ENCODE measurements around the gene GINS2. TPM values are rescaled to one million over a fixed set of nuclear protein-coding genes. Genes with fewer than 3 reads are reported as not detected.
A peak's percentile ranks its signal among the peaks of the same experiment; 100 is the strongest.

GINS2 gene
- total and polyA plus RNA-seq, 2 donors (not counting 1 experiment from before 2014, with no cell fraction given), result 1.8 to 5.5 TPM

GRCh38 chr16:85654251-85655095 lies 34.3 kb downstream of the GINS2 start:
- no peaks in the 10 kb centered on the region for H4K20me1 ChIP-seq (ENCODE audit: control insufficient read depth, extremely low read depth, insufficient read depth, low read length)
- peaks cover 28% of the 10 kb centered on the region for H3K36me3 ChIP-seq (ENCODE audit: control insufficient read depth, insufficient read depth, low read length)
- no peak overlapping the region for H3K27ac ChIP-seq (ENCODE audit: insufficient read depth, low read length)

GRCh38 chr16:85653290-85653891 lies 35.4 kb downstream of the GINS2 start:
- Histone ChIP-seq H3K27me3 (ENCODE audit: control insufficient read depth, insufficient read depth, low read length) (no peaks in the 10 kb centered on the region), H3K4me1 (ENCODE audit: control insufficient read depth, extremely low read depth, insufficient read depth, low read length) (peaks cover 10% of the 10 kb centered on the region), H3K36me3 (ENCODE audit: control insufficient read depth, insufficient read depth, low read length) (peaks cover 22% of the 10 kb centered on the region), H3K4me3 (replicated peaks in 1 of 4; ENCODE audit: control extremely low read depth in 1 of 4, insufficient read depth in 1 of 4, low read depth in 3 of 4, low read length in 4 of 4) (no peak overlapping the region), H3K9me3 (ENCODE audit: control insufficient read depth, insufficient read depth, low read depth, low read length) (no peaks in the 10 kb centered on the region), H3K27ac (ENCODE audit: insufficient read depth, low read length) (peak overlapping the region; percentile 27), H3K79me2 (ENCODE audit: control insufficient read depth, insufficient read depth, low read length) (no peaks in the 10 kb centered on the region), H3K4me2 (ENCODE audit: extremely low read depth, insufficient read depth, low read length) (no peak overlapping the region), H3K9ac (ENCODE audit: insufficient read depth, low read length) (peak overlapping the region; percentile 16), H4K20me1 (ENCODE audit: control insufficient read depth, extremely low read depth, insufficient read depth, low read length) (no peaks in the 10 kb centered on the region), H2AFZ (ENCODE audit: low read length) (no peak overlapping the region)
- no peak for TF ChIP-seq EZH2 (IDR thresholded peaks at IDR 0.05; ENCODE audit: low read length, missing control alignments)
- no peak for TF ChIP-seq CTCF (conservative IDR thresholded peaks at IDR 0.05 in 1 of 2, IDR thresholded peaks at IDR 0.05 in 1 of 2; ENCODE audit: low read depth in 1 of 2, low read length in 2 of 2)
- DNase-seq (ENCODE audit: low read depth in 2 of 2), result peak in 1 of 2 donors; percentile 40

More at GRCh38 chr16:85654251-85655095, 34.3 kb downstream of the GINS2 start:
- H3K4me2 ChIP-seq (ENCODE audit: extremely low read depth, insufficient read depth, low read length), result no peak overlapping the region
- H2AFZ ChIP-seq (ENCODE audit: low read length), result no peak overlapping the region
- no peaks in the 10 kb centered on the region for H3K9me3 ChIP-seq (ENCODE audit: control insufficient read depth, insufficient read depth, low read depth, low read length)
- H3K27me3 ChIP-seq (ENCODE audit: control insufficient read depth, insufficient read depth, low read length), result no peaks in the 10 kb centered on the region
- H3K4me3 ChIP-seq (replicated peaks in 1 of 4; ENCODE audit: control extremely low read depth in 1 of 4, insufficient read depth in 1 of 4, low read depth in 3 of 4, low read length in 4 of 4), result no peak overlapping the region
- H3K79me2 ChIP-seq (ENCODE audit: control insufficient read depth, insufficient read depth, low read length), result no peaks in the 10 kb centered on the region
- TF ChIP-seq EZH2 (IDR thresholded peaks at IDR 0.05; ENCODE audit: low read length, missing control alignments) (no peak), CTCF (conservative IDR thresholded peaks at IDR 0.05 in 1 of 2, IDR thresholded peaks at IDR 0.05 in 1 of 2; ENCODE audit: low read depth in 1 of 2, low read length in 2 of 2) (no peak)
- no peak overlapping the region for H3K9ac ChIP-seq (ENCODE audit: insufficient read depth, low read length)
- H3K4me1 ChIP-seq (ENCODE audit: control insufficient read depth, extremely low read depth, insufficient read depth, low read length), result peaks cover 10% of the 10 kb centered on the region
- DNase-seq (ENCODE audit: low read depth in 2 of 2), result no peak

GRCh38 chr16:85652431-85653221 lies 36.1 kb downstream of the GINS2 start:
- peak; percentile 42 to 53 for DNase-seq (ENCODE audit: low read depth in 2 of 2)
- Histone ChIP-seq H3K4me2 (ENCODE audit: extremely low read depth, insufficient read depth, low read length) (peak overlapping the region; percentile 38), H3K27ac (ENCODE audit: insufficient read depth, low read length) (peak overlapping the region; percentile 58), H3K4me1 (ENCODE audit: control insufficient read depth, extremely low read depth, insufficient read depth, low read length) (peaks cover 10% of the 10 kb centered on the region), H3K79me2 (ENCODE audit: control insufficient read depth, insufficient read depth, low read length) (no peaks in the 10 kb centered on the region), H2AFZ (ENCODE audit: low read length) (no peak overlapping the region), H3K36me3 (ENCODE audit: control insufficient read depth, insufficient read depth, low read length) (peaks cover 22% of the 10 kb centered on the region), H3K27me3 (ENCODE audit: control insufficient read depth, insufficient read depth, low read length) (no peaks in the 10 kb centered on the region), H3K4me3 (replicated peaks in 1 of 4; ENCODE audit: control extremely low read depth in 1 of 4, insufficient read depth in 1 of 4, low read depth in 3 of 4, low read length in 4 of 4) (no peak overlapping the region), H4K20me1 (ENCODE audit: control insufficient read depth, extremely low read depth, insufficient read depth, low read length) (no peaks in the 10 kb centered on the region), H3K9ac (ENCODE audit: insufficient read depth, low read length) (peak overlapping the region; percentile 24), H3K9me3 (ENCODE audit: control insufficient read depth, insufficient read depth, low read depth, low read length) (no peaks in the 10 kb centered on the region)
- TF ChIP-seq EZH2 (IDR thresholded peaks at IDR 0.05; ENCODE audit: low read length, missing control alignments) (no peak), CTCF (conservative IDR thresholded peaks at IDR 0.05 in 1 of 2, IDR thresholded peaks at IDR 0.05 in 1 of 2; ENCODE audit: low read depth in 1 of 2, low read length in 2 of 2) (no peak)

All from fibroblast of lung (primary cell).